ENCODE results near the gene MRTFA. TPM values are rescaled to one million over a fixed set of nuclear protein-coding genes. Genes with fewer than 3 reads are reported as not detected.

MRTFA gene
- total and polyA plus RNA-seq, 9 of the 15 experiments (the other 6 are each of a cell fraction or from before 2014, with no cell fraction given) = 0.84 to 21.1 (median 3.7) TPM

GRCh38 chr22:40636380-40637182 lies at the start of gene MRTFA (continued):
- no peak; the same call in 1 of the 2 replicates for TF ChIP-seq ZNF740 (CRISPR knock-in tag; IDR thresholded peaks at IDR 0.05)
- TF ChIP-seq ZNF740 (tag; IDR thresholded peaks at IDR 0.05) = no peak
- no peak for TF ChIP-seq ETV1 (tag; conservative IDR thresholded peaks at IDR 0.05; ENCODE audit: low read depth)
- peak; percentile 26; the same call in 1 of the 2 replicates for TF ChIP-seq EP400 (IDR thresholded peaks at IDR 0.05)
- no peak for TF ChIP-seq XRCC5 (IDR thresholded peaks at IDR 0.05; ENCODE audit: low read depth, low read length)
- TF ChIP-seq ZNF707 (CRISPR knock-in tag; conservative IDR thresholded peaks at IDR 0.05) = no peak
- TF ChIP-seq HMG20B (CRISPR knock-in tag; IDR thresholded peaks at IDR 0.05) = no peak
- TF ChIP-seq SRF (CRISPR knock-in tag; IDR thresholded peaks at IDR 0.05) = no peak
- 0 out of 2 replicates have a peak, but pooled peaks have one; percentile 49 for TF ChIP-seq FOXM1 (IDR thresholded peaks at IDR 0.05; ENCODE audit: low read depth)
- TF ChIP-seq FOXM1 (CRISPR knock-in tag; IDR thresholded peaks at IDR 0.05; ENCODE audit: low read depth) = 0 out of 2 replicates have a peak, but pooled peaks have one; percentile 57
- no peak for TF ChIP-seq RFX5 (IDR thresholded peaks at IDR 0.05; ENCODE audit: low read depth, low read length)
- TF ChIP-seq ELF1 (tag; IDR thresholded peaks at IDR 0.05) = peak; percentile 48; the same call in 1 of the 2 replicates
- TF ChIP-seq, protein P1, sequence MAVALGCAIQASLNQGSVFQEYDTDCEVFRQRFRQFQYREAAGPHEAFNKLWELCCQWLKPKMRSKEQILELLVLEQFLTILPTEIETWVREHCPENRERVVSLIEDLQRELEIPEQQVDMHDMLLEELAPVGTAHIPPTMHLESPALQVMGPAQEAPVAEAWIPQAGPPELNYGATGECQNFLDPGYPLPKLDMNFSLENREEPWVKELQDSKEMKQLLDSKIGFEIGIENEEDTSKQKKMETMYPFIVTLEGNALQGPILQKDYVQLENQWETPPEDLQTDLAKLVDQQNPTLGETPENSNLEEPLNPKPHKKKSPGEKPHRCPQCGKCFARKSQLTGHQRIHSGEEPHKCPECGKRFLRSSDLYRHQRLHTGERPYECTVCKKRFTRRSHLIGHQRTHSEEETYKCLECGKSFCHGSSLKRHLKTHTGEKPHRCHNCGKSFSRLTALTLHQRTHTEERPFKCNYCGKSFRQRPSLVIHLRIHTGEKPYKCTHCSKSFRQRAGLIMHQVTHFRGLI (CRISPR knock-in tag; IDR thresholded peaks at IDR 0.05) = no peak
- no peak for TF ChIP-seq GATAD2B (IDR thresholded peaks at IDR 0.05; ENCODE audit: borderline replicate concordance)
- TF ChIP-seq BHLHE40 (IDR thresholded peaks at IDR 0.05; ENCODE audit: low read length) = no peak
- no peak for TF ChIP-seq DPF2 (IDR thresholded peaks at IDR 0.05)
- no peak for TF ChIP-seq MXI1 (IDR thresholded peaks at IDR 0.05; ENCODE audit: low read depth, low read length)
- TF ChIP-seq, protein P2, sequence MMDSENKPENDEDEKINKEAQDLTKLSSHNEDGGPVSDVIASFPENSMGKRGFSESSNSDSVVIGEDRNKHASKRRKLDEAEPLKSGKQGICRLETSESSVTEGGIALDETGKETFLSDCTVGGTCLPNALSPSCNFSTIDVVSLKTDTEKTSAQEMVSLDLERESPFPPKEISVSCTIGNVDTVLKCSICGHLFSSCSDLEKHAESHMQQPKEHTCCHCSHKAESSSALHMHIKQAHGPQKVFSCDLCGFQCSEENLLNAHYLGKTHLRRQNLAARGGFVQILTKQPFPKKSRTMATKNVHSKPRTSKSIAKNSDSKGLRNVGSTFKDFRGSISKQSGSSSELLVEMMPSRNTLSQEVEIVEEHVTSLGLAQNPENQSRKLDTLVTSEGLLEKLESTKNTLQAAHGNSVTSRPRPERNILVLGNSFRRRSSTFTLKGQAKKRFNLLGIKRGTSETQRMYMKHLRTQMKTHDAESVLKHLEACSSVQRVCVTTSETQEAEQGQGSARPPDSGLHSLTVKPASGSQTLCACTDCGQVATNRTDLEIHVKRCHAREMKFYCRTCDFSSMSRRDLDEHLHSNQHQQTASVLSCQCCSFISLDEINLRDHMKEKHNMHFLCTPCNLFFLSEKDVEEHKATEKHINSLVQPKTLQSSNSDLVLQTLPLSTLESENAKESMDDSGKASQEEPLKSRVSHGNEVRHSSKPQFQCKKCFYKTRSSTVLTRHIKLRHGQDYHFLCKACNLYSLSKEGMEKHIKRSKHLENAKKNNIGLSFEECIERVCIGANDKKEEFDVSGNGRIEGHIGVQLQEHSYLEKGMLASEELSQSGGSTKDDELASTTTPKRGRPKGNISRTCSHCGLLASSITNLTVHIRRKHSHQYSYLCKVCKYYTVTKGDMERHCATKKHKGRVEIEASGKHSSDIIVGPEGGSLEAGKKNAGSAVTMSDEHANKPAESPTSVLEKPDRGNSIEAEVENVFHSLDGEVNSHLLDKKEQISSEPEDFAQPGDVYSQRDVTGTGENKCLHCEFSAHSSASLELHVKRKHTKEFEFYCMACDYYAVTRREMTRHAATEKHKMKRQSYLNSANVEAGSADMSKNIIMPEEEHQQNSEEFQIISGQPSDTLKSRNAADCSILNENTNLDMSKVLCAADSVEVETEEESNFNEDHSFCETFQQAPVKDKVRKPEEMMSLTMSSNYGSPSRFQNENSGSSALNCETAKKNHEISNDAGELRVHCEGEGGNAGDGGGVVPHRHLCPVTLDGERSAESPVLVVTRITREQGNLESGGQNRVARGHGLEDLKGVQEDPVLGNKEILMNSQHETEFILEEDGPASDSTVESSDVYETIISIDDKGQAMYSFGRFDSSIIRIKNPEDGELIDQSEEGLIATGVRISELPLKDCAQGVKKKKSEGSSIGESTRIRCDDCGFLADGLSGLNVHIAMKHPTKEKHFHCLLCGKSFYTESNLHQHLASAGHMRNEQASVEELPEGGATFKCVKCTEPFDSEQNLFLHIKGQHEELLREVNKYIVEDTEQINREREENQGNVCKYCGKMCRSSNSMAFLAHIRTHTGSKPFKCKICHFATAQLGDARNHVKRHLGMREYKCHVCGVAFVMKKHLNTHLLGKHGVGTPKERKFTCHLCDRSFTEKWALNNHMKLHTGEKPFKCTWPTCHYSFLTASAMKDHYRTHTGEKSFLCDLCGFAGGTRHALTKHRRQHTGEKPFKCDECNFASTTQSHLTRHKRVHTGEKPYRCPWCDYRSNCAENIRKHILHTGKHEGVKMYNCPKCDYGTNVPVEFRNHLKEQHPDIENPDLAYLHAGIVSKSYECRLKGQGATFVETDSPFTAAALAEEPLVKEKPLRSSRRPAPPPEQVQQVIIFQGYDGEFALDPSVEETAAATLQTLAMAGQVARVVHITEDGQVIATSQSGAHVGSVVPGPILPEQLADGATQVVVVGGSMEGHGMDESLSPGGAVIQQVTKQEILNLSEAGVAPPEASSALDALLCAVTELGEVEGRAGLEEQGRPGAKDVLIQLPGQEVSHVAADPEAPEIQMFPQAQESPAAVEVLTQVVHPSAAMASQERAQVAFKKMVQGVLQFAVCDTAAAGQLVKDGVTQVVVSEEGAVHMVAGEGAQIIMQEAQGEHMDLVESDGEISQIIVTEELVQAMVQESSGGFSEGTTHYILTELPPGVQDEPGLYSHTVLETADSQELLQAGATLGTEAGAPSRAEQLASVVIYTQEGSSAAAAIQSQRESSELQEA (IDR thresholded peaks at IDR 0.05; ENCODE audit: low read depth) = no peak
